HUES6 (cell line): ENCODE measurements around the gene GAL3ST3.
"Not testable (repeated sequence)": the region's sequence is repeated elsewhere in the genome, so short reads cannot be mapped to it uniquely, and the experiment has no call there.

Source experiments
- H3K27ac ChIP-seq: 2 replicates; pipeline ENCODE4 v1.7.0; 2013; ENCODE audit warnings: low read depth, mild to moderate bottlenecking, low read length, inconsistent platforms
- H3K27me3 ChIP-seq: 2 replicates; pipeline ENCODE4 v1.6.1; 2013; ENCODE audit warnings: low read length; ENCODE audit not compliant: control insufficient read depth, insufficient read depth
- H3K36me3 ChIP-seq: 2 replicates; pipeline ENCODE4 v1.6.1; 2013; ENCODE audit warnings: low read length; ENCODE audit not compliant: control insufficient read depth, insufficient read depth
- H3K4me1 ChIP-seq: 2 replicates; pipeline ENCODE4 v1.6.1; 2013; ENCODE audit warnings: low read length; ENCODE audit not compliant: control insufficient read depth, insufficient read depth
- H3K4me3 ChIP-seq: 2 replicates; pipeline ENCODE4 v1.5.1; 2013; ENCODE audit warnings: low read depth, low read length
- H3K9ac ChIP-seq: one replicate; pipeline ENCODE4 v1.6.1; 2013; ENCODE audit warnings: mild to moderate bottlenecking, low read length
- H3K9me3 ChIP-seq: 2 replicates; pipeline ENCODE4 v1.6.1; 2013; ENCODE audit warnings: low read depth, low read length; ENCODE audit not compliant: control insufficient read depth, insufficient read depth

The GAL3ST3 gene

GRCh38 chr11:66042996-66043906, 5.7 kb downstream of the GAL3ST3 start:
- Histone ChIP-seq H3K27ac (no peak overlapping the region), H3K9ac (no peak overlapping the region), H3K4me3 (no peak overlapping the region), H3K36me3 (peaks cover 15% of the 10 kb centered on the region; the same call in 1 of the 2 replicates), H3K4me1 (peaks cover 10% of the 10 kb centered on the region), H3K27me3 (no peaks in the 10 kb centered on the region), H3K9me3 (no peaks in the 10 kb centered on the region)

- H3K27ac ChIP-seq = no peak overlapping the region
- H3K9ac ChIP-seq = no peak overlapping the region
- H3K9me3 ChIP-seq = 0 out of 2 replicates have a peak, but pooled peaks cover under 1% of the 10 kb centered on the region
- H3K36me3 ChIP-seq = peaks cover 15% of the 10 kb centered on the region; the same call in 1 of the 2 replicates
- peaks cover 10% of the 10 kb centered on the region for H3K4me1 ChIP-seq
- H3K27me3 ChIP-seq = no peaks in the 10 kb centered on the region
- H3K4me3 ChIP-seq = no peak overlapping the region
These were observed 6.5 kb downstream of the GAL3ST3 start for GRCh38 chr11:66042227-66042995.

GRCh38 chr11:66039765-66040164, 9.2 kb downstream of the GAL3ST3 start:
- H3K27me3 ChIP-seq = no peaks in the 10 kb centered on the region

GRCh38 chr11:66037327-66037726, 11.6 kb downstream of the GAL3ST3 start:
- Histone ChIP-seq H3K27me3 (no peaks in the 10 kb centered on the region), H3K4me1 (no peaks in the 10 kb centered on the region)

More at GRCh38 chr11:66039765-66040164, 9.2 kb downstream of the GAL3ST3 start:
- H3K36me3 ChIP-seq = peaks cover 15% of the 10 kb centered on the region; the same call in 1 of the 2 replicates
- no peak overlapping the region for H3K27ac ChIP-seq
- H3K4me1 ChIP-seq = peaks cover 2% of the 10 kb centered on the region
- H3K4me3 ChIP-seq = no peak overlapping the region
- H3K9me3 ChIP-seq = peaks cover 11% of the 10 kb centered on the region; the same call in 1 of the 2 replicates
- no peak overlapping the region for H3K9ac ChIP-seq

GRCh38 chr11:66036334-66036710, 12.6 kb downstream of the GAL3ST3 start:
- Histone ChIP-seq H3K9ac (no peak overlapping the region), H3K4me1 (no peaks in the 10 kb centered on the region), H3K9me3 (peaks cover 11% of the 10 kb centered on the region; the same call in 1 of the 2 replicates), H3K4me3 (no peak overlapping the region), H3K27ac (no peak overlapping the region), H3K27me3 (no peaks in the 10 kb centered on the region), H3K36me3 (0 out of 2 replicates have a peak, but pooled peaks cover 2% of the 10 kb centered on the region)

More at GRCh38 chr11:66037327-66037726, 11.6 kb downstream of the GAL3ST3 start:
- Histone ChIP-seq H3K9ac (no peak overlapping the region), H3K36me3 (peaks cover 5% of the 10 kb centered on the region; the same call in 1 of the 2 replicates), H3K9me3 (peaks cover 11% of the 10 kb centered on the region; the same call in 1 of the 2 replicates), H3K4me3 (no peak overlapping the region), H3K27ac (no peak overlapping the region)

GRCh38 chr11:66035653-66036333, 13.2 kb downstream of the GAL3ST3 start:
- Histone ChIP-seq H3K9me3 (peaks cover 11% of the 10 kb centered on the region; the same call in 1 of the 2 replicates), H3K27me3 (no peaks in the 10 kb centered on the region), H3K4me3 (no peak overlapping the region), H3K36me3 (0 out of 2 replicates have a peak, but pooled peaks cover 1% of the 10 kb centered on the region), H3K4me1 (no peaks in the 10 kb centered on the region), H3K9ac (no peak overlapping the region), H3K27ac (no peak overlapping the region)

- H3K4me3 ChIP-seq = no peak overlapping the region
- H3K36me3 ChIP-seq = no peaks in the 10 kb centered on the region
- no peaks in the 10 kb centered on the region; the same call in 1 of the 2 replicates for H3K27me3 ChIP-seq
- H3K9ac ChIP-seq = no peak overlapping the region
- peaks cover 11% of the 10 kb centered on the region; the same call in 1 of the 2 replicates for H3K9me3 ChIP-seq
- H3K4me1 ChIP-seq = no peaks in the 10 kb centered on the region
- H3K27ac ChIP-seq = no peak overlapping the region
These were observed 15.8 kb downstream of the GAL3ST3 start for GRCh38 chr11:66032957-66033735.

GRCh38 chr11:66026017-66026529, 22.9 kb downstream of the GAL3ST3 start, which contains the start of gene CATSPER1:
TSS of gene CATSPER1 (minus strand) at chr11:66026479. CDS start at chr11:66026379, 100 bp downstream.
- Histone ChIP-seq H3K9ac (no peak within 1 kb of the TSS), H3K36me3 (no peaks in the 10 kb centered on the region), H3K27ac (no peak within 1 kb of the TSS), H3K4me1 (no peaks in the 10 kb centered on the region), H3K4me3 (no peak within 1 kb of the TSS), H3K9me3 (no peaks in the 10 kb centered on the region), H3K27me3 (peaks cover 22% of the 10 kb centered on the region)

- peaks cover 22% of the 10 kb centered on the region for H3K27me3 ChIP-seq
- H3K4me1 ChIP-seq, H3K9me3 ChIP-seq, H3K27ac ChIP-seq, H3K4me3 ChIP-seq, H3K9ac ChIP-seq, H3K36me3 ChIP-seq: not testable (repeated sequence)
These were observed 25.8 kb downstream of the GAL3ST3 start for GRCh38 chr11:66023186-66023440.
